Transverse colon (tissue), 4 donors: Measurements from ENCODE around the gene PHF14.

Experiments used
- CTCF ChIP-seq, 5 experiments: fragments of 200-600 bp in 3 of 5; fragments of 450-650 bp in 2 of 5; sonication (generic) in 3 of 5; IDR thresholded peaks; 1 replicate in 2 of 5; 2 replicates in 3 of 5; pipeline ENCODE4 v1.5.1; 2016 to 2017; ENCODE audit warnings: antibody characterized with exemption in 5 of 5, inconsistent platforms in 3 of 5, mild to moderate bottlenecking in 2 of 5, moderate library complexity in 1 of 5
- EP300 ChIP-seq: sonication (generic); formaldehyde crosslinking; IDR thresholded peaks from one replicate; pipeline ENCODE4 v1.6.1; 2017; ENCODE audit warnings: antibody characterized with exemption, low read depth
- POLR2A ChIP-seq: fragments of 450-650 bp; IDR thresholded peaks from one replicate; pipeline ENCODE4 v1.6.1; 2016; ENCODE audit warnings: antibody characterized with exemption, mild to moderate bottlenecking, moderate library complexity
- POLR2AphosphoS5 ChIP-seq, 3 donors: sonication (generic); formaldehyde crosslinking; IDR thresholded peaks; one replicate each; pipeline ENCODE4 v1.6.1; 2016; ENCODE audit warnings: antibody characterized with exemption in 3 of 3

GRCh38 chr7:11141541-11141940, 167.9 kb downstream of the PHF14 start:
- TF ChIP-seq POLR2AphosphoS5 (IDR thresholded peaks at IDR 0.05) = no peak
- no peak for TF ChIP-seq POLR2A
- no peak for TF ChIP-seq CTCF (IDR thresholded peaks at IDR 0.05)
- TF ChIP-seq EP300 = no peak
